Epithelial cell of prostate (primary cell): ENCODE measurements around the gene TOB2.
A peak's percentile ranks its signal among the peaks of the same experiment; 100 is the strongest.
"Not testable (repeated sequence)": the region's sequence is repeated elsewhere in the genome, so short reads cannot be mapped to it uniquely, and the experiment has no call there.

Experiments
- DNase-seq: peaks from one replicate; pipeline ENCODE4 v3.0.0-alpha.2; 2011; ENCODE audit warnings: low read depth, low spot score
- H3K27ac ChIP-seq: fragments of 450-650 bp; 2 replicates; pipeline ENCODE4 v1.5.1; 2017; ENCODE audit warnings: mild to moderate bottlenecking

Gene TOB2

GRCh38 chr22:41434361-41435003 lies 12.1 kb downstream of the TOB2 start:
- DNase-seq, H3K27ac ChIP-seq: not testable (repeated sequence)

GRCh38 chr22:41433480-41433879 lies 13.1 kb downstream of the TOB2 start:
- not testable (repeated sequence) for H3K27ac ChIP-seq, DNase-seq

DNA sequence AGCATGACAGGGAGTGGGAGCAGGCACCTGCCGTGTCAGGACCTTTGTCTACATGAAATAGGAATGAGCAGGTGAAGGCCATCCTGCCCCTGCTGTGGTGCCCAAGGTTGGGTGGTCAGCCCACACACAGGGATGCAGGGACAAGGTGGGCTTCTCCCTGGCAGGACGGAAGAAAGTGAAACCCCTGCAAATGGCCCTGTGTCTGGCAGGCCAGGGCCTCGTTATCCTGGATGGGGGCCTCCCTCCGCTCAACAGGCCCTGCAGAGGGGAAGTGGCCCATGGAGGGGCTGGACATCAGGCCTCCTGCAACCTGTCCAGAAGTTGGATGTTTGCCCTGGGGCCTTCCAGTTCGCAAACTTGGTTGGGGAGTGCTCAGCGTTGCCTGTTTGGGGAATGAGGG lies 14.9 kb downstream of the TOB2 start:
- DNase-seq, result no peak
- no peak overlapping the region for H3K27ac ChIP-seq

DNA sequence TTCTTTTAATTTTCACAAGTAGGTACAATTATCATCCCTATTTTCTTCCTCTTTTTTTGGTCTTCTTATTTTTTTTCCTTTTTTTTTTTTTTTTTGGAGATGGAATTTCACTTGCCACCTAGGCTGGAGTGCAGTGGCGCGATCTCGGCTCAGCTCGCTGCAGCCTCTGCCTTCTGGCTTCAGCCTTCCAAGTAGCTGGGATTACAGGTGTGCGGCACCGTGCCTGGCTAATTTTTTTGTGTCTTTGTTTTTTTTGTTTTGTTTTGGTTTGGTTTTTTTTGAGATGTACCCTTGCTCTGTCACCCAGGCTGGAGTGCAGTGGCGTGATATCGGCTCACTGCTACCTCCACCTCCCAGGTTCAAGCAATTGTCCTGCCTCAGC lies 16.7 kb downstream of the TOB2 start:
- no peak overlapping the region for H3K27ac ChIP-seq
- DNase-seq, result no peak

GRCh38 chr22:41429232-41429950 lies 17.2 kb downstream of the TOB2 start:
- no peak overlapping the region for H3K27ac ChIP-seq
- no peak for DNase-seq

- no peak for DNase-seq
- H3K27ac ChIP-seq, result no peak overlapping the region
These were observed 20.8 kb downstream of the TOB2 start for GRCh38 chr22:41425660-41426365.

GRCh38 chr22:41418717-41419116 lies 27.9 kb downstream of the TOB2 start:
- DNase-seq, result no peak

DNA sequence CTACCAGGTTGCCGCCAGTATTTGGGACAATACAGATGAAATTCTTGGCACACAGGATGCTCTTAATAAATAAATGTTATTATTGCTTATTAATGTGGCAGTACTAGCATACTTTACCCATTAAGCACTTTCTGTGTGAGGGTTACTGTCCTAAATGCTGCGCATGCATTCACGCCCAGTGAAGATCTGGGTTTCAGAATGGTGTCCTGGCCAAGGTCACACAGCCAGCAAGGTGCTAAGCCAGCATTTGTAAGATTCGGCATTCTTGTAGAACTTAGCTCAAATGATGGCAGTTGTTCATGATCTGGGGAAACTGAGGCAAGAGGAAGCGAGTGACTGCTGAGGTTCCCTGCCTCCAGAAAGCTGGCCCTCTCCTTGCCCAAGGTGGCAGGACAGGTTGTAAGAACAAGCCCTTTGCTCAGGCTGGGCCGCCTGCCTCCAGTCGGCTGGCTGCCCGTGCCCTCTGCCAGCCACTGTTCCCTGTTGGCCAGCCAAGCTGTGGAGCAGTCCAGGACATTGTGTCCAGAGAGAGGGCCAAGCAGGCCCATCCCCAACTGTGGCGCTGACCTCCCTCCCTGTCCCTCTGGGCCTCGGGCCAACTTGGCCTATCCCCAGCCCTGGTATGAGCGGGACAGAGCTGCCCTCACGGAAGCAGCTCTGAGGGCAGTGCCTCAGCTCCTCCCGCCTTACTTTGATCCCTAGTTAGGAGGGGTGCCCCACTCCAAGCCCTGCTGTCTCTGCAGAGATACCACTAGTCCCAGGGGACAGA lies 28.8 kb downstream of the TOB2 start:
- no peak for DNase-seq
- no peak overlapping the region for H3K27ac ChIP-seq

More at GRCh38 chr22:41418717-41419116, 27.9 kb downstream of the TOB2 start:
- no peak overlapping the region for H3K27ac ChIP-seq

- no peak overlapping the region for H3K27ac ChIP-seq
- DNase-seq, result no peak
These were observed 31.0 kb downstream of the TOB2 start for GRCh38 chr22:41415554-41415953.

DNA sequence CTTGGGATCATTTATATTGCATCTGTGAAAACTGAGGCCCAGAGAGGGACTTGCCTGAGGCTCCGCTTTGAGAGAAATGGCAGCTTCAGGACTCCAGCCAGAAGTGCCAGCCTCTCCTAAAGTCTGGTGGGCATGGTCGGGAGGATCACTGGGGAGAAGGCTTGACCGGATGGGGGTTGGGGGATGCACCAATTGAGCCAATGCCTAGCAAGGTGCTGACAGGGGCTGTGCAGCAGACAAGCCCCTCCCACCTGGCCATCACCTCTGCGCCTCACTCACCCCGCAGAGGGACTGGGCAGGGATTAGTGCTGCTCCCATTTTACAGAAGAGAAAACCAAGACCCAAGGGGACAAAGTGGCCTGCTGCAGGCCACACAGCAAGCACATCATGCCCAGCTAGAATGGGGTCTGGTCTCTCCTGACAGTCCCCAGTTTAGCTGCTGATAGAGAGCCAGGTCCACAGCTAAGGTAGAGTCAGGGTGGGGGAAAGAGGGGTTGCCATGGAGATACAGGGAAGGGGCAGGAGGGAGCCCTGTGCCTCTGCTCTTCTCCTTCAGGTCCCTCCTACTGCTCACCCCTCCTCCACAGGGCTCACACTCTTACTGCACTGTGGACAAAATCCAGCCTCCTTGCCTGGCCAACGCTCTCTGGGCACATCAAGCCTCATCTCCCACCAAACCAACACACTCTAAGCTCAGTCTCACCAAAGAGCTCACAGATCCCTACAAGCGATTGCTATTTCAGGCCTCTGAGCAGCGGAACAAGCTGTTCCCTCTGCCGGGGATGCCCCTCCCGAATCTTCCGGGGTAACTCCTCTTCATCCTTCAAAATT lies 35.4 kb downstream of the TOB2 start:
- no peak overlapping the region for H3K27ac ChIP-seq
- DNase-seq, result no peak

DNA sequence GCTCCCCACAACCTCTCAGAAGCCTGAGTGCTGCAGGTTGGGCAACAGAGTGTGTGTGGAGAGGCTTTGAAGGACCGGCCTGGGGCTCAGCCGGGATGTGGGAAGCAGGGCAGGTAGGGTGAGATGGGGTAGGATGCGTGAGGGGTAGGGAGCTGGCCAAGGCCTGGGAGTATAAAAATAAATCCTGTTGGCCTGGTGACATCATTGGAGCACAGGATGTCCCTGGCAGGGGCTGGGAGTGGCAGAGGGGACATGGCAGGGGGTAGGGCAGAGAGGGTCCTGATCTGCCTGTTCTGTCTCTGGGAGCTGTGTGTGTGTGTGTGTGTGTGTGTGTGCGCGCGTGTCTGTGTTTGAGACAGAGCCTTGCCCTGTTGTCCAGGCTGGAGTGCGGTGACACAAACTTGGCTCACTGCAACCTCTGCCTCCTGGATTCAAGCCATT lies 36.3 kb downstream of the TOB2 start:
- no peak overlapping the region for H3K27ac ChIP-seq
- no peak for DNase-seq

DNA sequence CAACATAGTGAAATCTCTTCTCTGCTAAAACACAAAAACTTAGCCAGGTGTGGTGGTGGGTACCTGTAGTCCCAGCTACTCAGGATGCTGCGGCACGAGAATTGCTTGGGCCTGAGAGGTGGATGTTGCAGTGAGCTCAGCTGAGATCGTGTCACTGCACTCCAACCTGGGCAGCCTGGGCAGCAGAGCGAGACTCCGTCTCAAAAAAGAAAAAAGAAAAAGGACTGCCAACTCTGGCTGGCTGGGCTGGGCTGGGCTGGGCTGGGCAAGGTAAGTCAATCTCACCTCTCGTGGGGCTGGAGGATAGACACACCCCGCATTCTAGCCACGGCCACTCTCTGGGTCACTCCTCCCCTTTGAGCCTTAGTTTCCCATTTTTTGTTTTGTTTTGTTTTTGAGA lies 37.9 kb downstream of the TOB2 start:
- no peak for DNase-seq
- H3K27ac ChIP-seq, result no peak overlapping the region

DNA sequence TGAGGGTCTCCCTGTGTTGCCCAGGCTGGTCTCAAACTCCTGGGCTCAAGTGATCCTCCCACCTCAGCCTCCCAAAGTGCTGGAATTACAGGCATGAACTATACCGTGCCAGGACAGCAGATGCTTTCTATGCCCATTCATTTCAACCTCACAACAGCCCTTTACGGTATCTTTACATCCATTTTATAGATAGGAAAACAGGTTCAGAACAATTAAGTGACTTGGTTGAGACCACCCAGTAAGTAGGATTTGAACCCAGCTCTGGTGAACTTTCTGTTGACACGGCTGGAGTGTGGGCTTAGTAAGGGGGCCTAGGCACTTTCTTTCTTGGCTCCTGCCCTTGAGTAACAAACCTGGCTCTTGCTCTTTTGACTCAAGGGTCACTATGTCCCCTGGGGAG lies 39.2 kb downstream of the TOB2 start:
- no peak overlapping the region for H3K27ac ChIP-seq
- DNase-seq, result no peak

- H3K27ac ChIP-seq, result no peak overlapping the region
- no peak for DNase-seq
These were observed 40.2 kb downstream of the TOB2 start for GRCh38 chr22:41406410-41406809.

DNA sequence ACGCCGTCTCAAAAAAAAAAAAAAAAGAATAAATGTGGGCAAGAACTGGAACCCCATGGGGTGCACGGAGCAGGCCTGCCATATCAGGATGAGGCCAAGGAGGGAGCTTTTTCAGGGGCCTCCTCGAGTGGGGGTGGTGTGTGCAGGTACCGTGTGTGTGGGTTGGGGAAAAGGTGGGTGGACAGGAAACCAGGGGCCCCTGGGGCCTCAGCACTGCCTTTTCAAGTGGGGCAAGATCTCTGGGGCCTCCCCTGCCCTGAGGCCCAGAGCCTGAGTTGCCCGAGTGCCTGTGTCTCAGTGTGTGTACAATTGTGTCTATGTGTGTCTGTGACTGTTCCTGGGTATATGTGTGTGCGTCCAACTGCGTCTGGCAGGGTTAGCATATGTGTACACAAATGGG lies 41.0 kb downstream of the TOB2 start:
- H3K27ac ChIP-seq, result no peak overlapping the region

GRCh38 chr22:41403532-41404318 lies 42.9 kb downstream of the TOB2 start:
- peak; percentile 40 for DNase-seq
- no peak overlapping the region for H3K27ac ChIP-seq

More for the DNA sequence above, 41.0 kb downstream of the TOB2 start:
- DNase-seq, result no peak

DNA sequence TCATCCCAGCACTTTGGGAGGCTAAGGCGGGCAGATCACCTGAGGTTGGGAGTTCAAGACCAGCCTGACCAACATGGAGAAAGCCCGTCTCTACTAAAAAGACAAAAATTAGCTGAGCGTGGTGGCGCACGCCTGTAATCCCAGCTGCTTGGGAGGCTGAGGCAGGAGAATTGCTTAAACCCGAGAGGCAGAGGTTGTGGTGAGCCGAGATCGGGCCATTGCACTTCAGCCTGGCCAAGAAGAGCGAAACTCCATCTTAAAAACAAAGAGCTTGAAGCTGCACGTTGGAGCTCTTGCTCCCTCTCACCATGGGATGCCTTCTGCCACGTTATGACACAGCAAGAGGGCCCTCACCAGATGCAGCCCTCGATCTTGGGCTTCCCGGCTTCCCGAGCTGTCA lies 43.8 kb downstream of the TOB2 start:
- H3K27ac ChIP-seq, DNase-seq: not testable (repeated sequence)

DNA sequence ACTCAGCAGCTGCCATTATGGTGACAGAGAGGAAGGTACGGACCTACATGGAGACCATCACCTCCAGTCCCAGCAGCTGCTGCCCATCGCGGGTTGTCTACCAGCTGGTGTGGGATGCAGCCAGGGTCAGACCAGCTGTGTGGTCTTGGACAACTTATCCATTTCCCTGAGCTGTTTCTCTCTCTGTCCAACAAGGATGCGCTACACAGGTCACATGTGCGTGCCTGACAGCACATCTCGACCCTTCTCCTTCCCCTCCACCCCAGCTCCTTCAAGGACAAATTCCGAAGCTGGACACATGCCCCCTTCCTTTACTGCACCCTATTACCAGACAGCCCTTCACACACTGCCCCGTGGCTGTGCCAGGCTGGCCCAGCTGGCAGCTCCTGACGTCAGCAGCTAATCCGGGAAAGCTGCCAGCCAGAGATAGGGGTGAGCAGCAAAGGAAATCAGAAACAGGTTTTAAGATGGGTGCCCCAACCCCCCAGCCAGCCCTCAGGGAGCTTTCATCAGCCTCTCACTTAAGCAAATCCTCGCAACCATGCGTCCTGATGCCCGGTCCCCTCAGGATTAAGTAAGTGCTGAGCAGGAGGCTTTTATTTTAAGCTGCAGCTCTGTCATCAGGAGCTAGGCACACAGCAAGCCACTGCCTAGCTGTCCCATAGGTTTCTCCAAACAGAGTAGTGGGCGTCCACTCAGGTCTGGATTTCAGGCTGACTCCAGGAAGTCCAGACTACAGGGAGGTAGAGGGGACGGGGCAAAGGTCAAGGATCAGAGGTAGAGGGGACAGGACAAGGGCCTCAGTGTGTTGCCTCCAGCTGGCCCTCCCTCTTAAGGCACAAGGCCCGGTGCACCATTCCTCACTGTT lies 44.6 kb downstream of the TOB2 start:
- no peak overlapping the region for H3K27ac ChIP-seq
- DNase-seq, result peak; percentile 52
